ENCODE results near the gene FUT6.

The FUT6 gene

DNA sequence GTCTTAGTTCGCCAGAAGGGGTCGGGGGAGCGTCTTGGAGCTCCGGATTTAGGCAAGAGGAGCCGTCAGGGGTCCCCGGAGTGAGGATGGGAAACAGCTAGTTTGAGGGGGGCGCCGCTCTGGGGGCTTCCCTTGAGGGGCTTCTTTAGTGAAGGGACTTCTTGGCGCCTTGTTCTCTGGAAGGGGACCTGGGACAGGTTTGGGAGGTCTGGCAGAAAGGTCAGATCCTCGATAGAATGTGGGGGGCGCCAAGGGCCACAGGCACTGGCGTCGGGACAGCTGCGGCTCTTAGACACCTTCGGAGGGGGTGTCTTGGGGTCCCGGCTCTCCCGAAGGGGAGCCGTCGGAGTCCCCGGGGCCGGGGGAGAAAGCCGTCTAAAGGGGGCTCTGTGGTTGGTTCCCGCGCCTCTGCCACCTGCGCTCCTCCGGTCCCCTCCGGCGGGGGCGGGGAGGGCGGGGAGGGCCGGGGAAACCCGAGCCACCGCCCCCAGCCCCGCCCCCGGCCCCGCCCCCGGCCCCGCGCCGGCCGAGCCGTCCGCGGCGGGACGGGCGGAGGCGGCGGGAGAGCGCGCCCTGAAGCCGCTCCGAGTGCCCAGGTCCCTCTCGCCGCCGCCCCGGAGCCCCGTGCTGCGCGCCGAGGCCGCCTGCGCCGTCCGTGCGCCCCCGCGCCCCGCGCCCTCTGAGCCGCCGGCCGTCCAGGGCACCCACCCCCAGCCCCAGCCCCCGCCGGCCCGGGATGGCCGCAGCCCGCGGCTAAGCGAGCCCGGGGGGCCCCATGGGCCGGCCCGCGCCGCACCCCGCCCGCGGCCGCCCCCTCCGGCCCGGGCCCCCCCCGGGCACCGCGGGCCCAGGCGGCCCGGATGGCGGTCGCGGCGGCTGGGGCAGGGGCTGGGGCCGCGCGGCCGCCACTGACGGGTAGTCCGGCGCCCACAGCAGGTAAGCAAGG lies 34.7 kb downstream of the FUT6 start, which contains the start of gene NRTN:
NRTN (plus strand) TSS at position 552 of the 946 bp plus-strand sequence. CDS start 19,099 bp downstream, outside the sequence.
- peak; percentile 68 for DNase-seq

DNA sequence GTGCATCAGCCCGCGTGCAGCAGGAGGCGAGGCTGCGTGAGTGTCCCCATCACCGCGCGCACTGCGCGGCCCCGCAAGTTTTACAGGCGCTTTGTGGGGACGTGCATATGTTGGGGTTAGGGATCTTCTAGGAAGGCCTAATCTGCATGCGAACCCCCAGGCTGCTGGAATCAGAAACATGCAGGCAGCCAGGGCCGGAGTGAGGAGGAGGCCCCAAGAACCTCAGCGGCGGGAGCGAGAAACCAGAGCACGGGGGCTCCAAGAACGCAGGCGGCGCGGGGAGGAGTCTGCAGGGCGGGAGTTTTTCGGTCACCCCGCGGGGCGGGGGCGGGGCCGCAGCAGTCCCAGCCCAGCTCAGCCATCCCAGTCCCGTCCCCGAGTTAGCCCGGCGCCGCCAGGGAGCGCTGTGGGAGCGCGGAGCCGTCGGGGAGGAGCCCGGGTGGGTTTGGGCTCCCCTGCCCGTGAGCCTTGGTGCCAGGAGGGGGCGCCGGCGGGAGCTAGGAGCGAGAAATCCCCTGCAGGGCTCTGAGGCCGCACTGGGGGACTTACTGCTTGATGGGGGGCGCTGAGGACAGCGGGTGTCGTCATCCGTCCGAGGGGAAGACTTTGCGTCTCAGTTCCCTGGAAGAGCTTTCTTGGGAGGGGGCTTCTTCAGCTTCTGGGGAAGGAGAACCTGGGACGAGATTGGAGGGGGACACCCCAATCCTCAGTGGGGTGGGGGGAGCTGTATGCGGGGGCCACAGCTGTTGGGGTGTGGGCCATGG lies 35.6 kb downstream of the FUT6 start:
- DNase-seq = peak; percentile 96

DNA sequence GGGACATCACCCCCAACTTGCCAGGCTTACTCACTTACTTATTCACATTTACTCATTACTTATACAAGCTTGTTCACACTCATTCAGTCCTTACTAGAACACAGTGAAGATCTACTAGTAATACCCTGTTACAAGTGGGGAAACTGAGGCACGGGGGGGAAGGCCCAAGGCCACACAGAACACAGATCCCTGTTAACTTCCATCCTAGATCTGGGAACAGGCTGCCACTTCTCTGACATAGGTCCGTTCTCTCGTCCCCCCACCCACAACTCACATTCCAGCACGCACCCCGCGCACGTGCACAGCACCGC lies 36.1 kb downstream of the FUT6 start:
- no peak for DNase-seq

DNA sequence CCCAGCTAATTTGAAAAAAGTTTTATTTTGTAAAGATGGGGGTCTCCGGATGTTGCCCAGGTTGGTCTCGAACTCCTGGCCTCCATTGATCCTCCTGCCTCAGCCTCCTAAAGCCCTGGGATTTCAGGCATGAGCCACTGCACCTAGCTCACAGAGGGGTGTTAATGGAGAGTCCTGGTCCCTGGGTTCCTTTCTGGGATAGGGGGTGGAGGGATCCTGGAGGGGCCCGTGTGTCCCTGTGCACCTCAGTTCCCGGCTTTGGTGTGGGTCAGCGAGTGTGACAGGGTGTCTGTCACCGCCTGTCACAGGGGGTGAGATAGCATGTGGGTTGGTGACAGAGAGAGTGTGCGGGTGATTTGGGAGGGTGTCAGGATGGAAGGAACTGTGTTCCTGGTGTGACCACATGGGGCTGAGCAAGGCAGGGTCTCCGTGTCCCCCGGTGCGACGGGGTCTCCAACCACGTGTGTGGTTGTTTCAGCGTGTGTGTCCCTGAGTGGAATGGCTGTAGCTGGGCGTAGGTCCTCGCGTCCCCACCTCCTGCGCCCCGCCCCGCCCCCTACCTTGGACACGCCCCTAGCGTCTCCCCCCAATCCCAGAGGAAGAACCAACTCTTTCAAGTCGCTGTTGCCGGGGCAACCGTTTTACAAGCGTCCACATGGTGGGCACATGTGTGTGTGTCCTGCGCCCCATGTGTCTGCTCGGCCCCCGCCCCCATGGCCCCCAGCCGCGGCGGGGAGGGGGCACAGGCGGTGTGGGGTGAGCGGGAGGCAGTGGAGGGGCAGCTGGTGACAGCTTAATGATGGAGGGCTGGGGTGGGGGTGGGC lies 37.5 kb downstream of the FUT6 start:
- DNase-seq = no peak

DNA sequence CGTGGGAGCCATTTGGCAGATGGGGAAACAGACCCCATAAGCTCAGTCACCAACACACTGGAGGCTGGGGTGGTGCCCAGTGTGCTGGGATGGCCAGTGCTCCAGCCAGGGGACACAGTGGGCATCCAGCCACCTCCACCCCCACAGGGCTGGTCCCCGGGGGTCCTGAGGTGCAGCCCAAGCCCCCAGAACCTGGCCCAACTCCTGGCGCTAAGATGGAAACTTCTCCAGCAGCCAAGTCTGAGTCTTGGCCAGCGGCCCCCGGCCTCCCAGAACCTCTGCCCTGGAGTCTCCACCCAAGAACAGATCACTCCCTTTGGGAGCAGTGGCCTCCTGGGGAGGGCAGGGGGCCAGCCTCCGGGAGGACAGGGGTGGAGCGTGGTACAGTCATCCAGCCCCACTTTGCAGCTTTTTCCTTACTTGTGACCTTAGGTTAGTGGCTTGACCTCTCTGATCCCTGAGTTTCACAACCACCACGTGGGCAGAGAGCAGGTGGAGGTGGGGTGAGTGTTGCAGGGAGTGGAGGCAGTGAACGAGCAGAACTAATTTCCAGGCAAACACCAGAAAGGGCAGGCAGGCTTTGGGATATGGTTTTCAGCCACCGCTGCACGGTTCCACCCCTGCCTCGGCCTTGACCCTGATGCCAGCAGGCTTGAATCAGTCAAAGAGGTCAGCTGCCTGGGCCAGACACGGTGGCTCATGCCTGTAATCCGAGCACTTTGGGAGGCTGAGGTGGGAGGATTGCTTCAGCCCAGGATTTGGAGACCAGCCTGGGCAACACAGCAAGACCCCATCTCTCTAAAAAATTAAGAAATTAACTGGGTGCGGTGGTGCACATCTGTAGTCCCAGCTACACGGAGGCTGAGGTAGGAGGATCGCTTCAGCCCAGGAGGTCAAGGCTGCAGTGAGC lies 38.9 kb downstream of the FUT6 start:
- no peak for DNase-seq

DNA sequence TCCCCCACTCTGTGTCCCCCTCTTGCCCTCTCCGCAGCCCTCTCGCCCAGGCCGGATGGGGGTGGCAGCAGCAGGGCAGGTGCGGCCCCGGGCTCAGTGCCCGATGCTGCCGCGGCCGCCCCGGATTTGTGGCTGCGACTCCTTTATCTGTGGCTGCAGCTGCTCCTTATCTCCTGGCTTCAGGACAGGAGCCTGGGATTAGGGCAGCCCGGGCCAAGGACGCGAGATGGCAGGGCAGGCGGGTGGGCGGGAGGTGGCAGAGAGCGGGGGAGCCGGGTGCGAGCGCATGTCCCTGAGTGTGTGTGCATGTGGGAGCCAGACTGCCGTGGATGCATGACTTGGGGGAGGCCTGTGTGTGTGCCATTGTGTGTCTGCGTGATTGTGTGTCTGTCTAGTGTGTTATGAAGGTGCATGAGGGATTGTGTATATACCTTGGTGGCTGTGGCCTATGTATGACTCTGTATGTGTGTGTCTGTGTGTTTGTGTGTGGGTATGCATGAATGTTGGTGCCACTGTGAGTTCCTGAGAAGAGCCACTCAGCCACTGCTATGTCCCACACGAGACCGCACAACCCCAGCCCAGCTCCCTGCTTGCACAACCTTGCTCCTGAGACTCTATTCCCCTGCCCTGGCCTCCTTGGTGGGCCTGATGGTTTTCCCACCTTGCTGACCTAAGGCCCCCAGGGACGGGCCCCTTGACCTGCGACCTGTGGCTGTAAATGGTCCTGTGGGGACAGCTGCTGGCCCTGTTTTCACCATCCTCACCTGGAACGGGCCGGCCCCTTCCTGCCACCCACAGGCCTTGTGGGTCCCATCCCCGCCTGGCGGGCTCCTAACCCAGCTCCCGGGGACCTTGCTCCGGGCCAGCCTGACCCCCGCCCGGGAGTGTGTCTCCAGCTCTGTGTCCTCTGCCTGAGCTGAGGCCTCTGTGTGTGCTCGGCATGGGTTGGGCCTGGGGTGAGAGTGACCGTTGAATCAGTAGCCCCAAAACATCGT lies 40.0 kb downstream of the FUT6 start:
- DNase-seq = no peak

DNA sequence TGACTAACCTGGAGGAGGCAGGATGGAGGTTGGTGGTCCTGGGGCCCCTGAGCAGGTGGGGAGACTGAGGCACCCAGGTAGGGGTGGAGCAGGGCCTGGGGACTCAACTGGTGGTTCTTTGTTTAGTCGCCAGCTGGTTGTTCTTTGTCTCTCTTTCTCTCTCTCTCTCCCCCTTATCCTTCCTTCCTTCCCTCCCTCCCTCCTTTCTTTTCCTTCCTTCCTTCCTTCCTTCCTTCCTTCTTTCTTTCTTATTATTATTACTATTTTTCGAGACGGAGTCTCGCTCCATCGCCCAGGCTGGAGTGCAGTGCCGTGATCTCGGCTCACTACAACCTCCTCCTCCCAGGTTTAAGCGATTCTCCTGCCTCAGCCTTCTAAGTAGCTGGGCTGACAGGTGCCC lies 41.3 kb downstream of the FUT6 start:
- no peak for DNase-seq

DNA sequence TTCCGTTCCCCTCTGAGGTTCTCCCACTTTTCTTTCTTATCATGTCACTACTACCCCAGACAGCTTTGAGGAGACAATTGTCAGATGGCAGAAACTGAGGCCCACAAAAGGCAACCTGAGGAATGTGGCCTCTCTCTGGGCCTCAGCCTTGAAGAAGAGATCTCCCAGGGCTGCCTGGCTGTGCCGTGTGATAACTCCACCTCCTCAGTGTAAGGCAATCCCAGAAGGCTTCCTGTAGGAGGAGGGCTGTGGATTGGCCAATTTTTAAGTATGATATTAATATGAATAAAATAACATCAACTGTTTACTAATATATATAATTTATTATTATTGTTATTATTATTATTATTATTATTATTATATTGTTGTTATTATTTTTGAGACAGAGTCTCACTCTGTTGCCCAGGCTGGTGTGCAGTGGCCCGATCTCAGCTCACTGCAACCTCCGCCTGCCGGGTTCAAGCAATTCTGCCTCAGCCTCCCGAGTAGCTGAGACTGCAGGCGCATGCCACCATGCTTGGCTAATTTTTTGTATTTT lies 44.1 kb downstream of the FUT6 start:
- no peak for DNase-seq

DNA sequence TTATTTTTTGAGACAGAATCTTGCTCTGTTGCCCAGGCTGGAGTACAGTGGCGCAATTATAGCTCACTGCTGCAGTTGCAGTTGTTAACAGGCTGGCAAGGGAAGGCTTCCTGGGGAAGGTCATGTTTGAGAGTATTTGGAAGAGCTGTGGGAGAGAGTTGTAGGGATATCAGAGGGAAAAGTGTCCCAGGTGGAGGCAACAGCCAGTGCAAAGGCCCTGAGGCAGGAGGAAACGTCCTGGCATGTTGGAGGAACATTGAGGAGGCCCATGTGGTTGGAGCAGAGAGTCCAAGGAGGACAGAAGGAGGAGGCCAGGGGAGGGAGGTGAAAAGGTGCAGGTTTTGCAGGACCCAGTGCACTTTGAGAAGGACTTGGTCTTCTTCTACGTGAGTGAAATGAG lies 46.3 kb downstream of the FUT6 start:
- no peak for DNase-seq

DNA sequence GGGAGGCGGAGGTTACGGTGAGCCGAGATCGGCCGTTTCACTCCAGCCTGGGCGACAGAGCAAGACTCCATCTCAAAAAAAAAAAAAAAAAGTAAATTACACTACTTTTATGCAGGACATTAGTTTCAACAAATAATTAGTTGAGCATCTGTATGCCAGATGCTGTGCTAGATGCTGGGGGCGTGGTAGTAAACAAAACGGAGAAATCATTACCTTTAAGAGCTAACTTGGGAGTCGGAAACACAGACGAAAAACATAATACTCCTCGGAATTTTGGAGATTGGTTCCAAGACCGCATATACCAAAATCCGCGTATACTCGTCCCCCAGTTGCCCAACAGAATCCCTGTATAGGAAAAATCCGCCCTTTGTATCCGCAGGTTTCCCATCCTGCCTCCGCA lies 47.3 kb downstream of the FUT6 start:
- no peak for DNase-seq

DNA sequence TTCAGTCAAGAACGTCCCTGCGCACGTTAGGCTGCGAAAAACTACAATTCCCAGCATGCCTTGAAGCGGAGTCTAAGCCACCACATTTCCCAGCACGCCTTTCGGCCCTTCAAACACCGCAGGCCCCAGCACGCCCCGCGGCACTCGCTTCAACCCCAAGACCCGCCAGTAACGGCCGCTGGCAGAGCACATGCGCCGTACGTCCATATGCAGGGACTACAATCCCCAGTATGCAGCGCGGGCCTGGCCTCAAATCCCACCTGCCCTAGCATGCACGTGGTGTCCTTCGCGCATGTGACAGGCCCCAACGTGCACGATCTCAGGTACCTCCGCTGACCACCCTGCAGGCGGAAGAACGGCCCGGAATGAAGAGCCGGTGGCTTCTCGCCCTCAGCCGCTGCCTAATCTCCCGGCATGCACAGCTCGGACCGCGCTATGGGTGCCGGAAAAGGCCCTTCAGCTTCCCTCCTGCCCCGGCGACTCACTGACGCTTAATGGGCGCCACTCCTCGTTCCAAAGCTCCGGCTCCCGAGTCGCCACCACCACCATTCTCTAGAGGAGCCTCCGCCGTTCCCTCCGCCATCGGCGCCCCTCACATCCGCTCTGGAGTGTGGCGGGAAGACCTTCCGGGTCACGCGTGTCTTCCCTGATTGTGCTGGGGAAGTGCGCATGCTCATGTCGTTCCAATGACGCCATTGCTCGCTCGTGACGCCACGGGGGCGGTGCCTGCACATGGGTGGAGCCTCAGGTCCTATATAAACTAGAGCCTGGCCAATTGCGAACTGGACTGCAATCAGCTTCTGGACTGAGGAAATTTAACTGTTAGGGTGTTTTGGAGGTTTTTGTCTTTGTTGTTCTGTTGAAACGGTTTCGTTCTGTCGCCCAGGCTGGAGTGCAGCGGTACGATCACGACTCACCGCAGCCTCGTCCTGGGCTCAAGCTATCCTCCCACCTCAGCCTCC lies 48.7 kb downstream of the FUT6 start, which contains the start of gene DUS3L:
DUS3L (minus strand) TSS at position 605 of the 962 bp plus-strand sequence; CDS start at position 583, 22 bp downstream.
- peak; percentile 99 for DNase-seq

DNA sequence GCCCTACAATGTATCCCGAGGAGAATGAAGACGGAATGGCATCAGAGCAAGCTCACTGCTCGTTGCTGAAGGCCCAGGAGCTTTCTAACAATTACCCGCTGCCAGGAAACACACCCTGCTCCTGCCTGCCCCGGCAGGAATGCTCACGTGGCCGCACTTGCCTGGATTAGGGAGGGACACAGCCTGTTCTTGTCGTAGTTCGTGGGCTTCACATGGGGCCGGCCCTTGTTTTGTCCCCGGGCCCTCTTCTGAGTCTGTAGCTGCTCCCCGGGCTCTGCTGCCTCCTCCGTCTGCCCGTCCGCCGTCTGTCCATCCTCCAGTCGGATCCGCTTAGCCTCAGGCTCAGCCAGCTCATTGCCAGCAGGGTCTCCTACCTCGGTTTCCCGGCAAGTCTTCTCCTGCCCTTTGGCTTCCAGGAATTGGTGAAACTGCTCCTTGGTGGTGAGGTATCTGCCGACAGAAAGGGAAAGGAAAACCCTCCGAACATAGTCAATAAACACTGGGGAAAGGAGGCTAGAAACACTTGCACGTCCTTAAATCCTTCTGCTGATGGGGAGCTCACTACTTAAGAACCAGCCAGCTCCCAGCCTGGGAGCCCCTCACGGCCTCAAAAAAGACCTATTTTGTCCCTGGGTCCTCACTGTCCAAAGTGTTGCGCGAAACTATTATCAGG lies 49.5 kb downstream of the FUT6 start:
- no peak for DNase-seq

DNA sequence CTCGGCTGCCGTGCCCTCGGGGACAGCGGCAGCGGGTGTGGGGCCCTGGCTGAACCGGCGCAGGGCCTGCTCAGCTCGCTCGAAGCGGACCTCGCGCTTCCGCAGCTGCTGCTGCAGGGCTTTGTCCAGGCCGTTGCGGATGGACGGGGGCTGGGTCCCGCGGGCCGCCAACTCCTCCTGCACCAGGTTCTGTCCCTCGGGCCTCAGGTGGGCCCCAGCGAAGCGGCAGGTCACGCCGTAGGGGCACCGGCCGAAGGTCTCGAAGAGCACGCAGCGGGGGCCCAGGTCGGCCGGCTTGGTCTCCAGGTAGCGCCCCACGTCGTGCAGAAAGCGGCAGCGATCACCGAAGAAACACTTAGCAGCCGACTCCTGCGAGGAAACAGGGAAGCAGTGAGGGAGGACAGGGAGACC lies 50.1 kb downstream of the FUT6 start:
- DNase-seq = no peak

DNA sequence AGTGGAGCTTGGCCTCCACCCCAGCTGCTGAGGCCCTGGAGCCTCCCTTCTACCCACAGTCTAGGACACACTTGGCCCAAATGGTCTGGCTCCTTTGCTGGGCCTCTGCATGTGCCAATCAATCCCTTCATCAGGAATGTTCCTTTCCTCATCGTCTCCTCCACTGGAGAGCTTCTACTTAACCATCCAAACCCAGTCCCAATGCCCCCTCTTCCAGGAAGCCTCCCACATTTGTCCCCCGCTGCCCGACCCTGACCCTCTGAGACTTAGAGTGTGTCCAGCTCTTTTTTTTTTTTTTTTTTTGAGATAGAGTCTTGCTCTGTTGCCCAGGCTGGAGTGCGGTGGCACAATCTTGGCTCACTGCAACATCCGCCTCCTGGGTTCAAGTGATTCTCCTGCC lies 51.1 kb downstream of the FUT6 start:
- DNase-seq = no peak

DNA sequence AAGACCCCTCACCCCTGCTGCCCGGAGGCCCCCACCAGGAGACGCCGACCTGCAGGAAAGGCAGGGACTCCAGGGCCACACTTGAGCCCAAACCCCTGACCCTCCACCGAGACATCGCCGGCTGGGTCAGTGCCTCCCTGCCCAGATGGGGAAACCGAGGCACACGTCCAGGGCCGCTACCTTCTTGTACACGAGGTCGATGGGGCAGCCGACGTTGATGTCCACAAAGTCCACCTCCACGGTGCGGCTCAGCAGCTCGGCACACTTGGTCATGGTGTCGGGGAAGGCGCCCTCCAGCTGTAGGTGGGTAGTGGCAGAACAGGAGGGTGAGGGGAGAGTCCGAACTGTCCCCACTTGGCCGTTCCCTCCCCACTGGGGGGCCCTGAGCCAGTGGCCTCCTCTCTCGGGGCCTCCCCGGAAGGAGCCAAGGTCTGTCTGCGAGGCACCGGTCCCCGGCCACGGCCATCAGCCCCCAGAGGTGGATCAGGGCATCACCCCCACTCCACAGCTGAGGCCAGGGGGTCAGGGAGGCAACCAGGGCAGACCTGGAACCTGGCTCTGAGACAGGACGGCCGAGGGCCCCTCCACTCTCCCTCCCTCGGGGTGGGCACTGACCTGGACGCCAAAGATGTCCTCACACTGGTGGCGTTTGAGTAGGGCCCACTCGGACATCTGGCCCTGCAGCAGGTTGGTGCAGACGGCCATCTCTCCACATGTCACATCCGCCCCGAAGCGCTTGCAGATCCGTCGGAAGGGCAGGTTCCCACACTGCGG lies 51.9 kb downstream of the FUT6 start:
- no peak for DNase-seq

DNA sequence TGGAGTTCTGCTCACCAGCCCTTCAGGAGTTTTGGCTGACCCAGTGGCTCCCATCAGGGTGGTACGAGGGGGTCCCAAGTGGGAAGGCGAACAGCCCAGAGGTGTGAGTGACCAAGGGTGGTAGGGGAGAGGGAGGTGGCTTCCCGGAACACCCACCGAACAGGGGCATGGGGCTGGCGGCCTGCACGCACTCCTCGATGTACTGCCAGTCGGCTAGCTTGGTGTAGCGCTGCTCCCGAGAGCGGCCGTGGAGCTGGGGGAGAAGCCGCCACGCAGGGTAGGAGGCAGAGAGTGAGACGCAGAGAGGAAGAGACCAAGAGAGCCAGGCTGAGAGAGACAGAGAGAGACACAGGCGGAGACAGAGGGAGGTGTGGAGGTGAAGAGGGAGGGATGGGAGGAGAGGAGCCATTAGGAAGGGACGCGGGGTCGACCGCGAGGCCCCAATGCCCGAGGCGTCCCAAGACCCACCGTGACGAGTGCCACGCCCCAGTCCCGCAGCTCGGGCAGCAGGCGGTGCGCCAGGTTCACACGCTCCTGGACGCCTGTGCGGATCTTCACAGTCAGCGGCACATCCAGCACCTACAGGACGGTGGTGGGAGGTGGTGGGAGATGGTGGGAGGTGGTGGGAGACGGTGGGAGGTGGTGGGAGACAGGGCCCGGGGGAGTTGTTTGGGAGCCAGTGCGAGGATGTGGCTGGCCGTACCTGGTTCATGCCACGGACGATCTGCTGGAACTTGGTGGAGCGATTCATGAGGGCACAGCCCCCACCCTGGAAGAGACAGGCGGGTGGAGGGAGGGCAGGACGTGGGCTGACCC lies 52.7 kb downstream of the FUT6 start:
- DNase-seq = no peak

DNA sequence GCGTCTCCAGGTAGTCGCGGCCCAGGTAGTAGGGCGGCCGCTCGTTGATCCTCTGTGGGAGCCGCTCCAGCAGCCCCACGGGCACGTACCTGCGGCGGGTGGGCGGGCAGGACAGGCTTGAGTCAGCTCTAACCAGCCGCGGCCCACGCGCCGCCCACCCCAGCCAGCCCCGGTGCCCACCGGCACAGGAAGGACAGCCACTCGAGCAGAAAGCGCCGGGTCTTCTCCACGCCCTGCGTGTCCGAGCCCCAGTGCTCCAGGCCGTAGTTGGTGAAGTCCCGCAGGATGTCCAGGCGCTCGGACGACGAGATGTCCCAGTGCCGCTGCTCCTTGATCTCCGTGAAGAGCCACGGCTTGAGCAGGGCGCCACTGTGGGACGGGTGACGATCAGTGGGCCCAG lies 54.1 kb downstream of the FUT6 start:
- no peak for DNase-seq

Measured in NCI-H345 (cell line).